OCI-M2 (cell line): ENCODE measurements around the gene SETD7.

Experiments
- DNase-seq: peaks from one replicate; lab custom pipeline; 2025; ENCODE audit not compliant: unreplicated experiment; lab: John Stamatoyannopoulos, UW

The SETD7 gene

DNA sequence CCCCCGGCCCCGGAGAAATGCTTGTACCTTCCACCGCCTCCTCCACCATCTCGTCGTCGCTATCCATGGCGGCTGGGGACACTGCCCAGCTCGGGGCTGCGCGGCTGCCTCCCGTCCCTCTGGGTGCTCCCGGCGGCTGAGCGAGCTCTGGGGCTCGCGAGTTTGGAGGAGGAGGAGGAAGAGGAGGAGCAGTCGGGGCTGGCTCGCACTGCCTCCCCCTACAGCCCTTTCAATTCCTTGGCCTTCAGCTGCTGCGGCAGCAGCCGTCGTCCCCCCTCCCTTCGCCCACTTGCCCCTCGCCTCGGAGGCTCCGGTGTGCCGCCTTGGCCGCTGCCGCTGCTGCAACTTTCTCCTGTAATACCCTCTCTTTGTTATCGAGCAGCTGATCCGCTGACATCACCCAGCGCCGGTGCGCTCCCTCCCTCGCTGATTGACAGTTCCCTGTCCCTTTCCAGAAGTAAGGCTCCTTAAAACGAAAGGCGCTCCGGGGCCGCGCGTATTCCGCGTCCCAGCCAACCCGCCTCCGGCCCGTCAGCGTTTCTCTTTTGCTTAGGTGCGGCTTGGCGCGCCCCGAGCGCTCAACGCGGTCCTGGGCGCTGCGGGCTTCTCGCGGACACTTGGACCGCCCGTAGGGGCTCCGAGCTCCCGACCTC lies at the start of gene SETD7:
Gene SETD7 (minus strand): TSS at position 149 of the 653 bp plus-strand sequence. CDS start 82 bp downstream, at position 67.
- peak; percentile 13 for DNase-seq

DNA sequence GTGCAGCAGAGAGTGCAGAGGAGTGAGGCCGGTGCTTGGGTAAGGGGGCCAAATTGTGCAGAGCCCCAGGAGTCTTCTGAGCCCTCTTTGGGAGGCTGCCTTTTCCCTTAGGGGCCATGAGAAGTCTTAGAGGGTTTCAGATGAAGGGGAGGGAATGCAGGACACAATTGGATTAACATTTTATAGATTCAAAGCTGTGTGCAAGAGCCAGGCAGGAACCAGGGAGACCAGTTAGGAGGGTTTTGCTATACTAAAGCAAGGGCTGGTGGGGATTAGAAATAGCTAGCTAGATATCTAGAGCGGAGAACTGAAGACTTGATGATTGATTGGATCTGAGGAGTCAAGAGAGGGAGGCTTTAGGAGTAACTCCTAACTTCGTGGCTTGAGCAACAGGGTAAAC lies 49.5 kb upstream of the SETD7 start:
- DNase-seq = no peak

DNA sequence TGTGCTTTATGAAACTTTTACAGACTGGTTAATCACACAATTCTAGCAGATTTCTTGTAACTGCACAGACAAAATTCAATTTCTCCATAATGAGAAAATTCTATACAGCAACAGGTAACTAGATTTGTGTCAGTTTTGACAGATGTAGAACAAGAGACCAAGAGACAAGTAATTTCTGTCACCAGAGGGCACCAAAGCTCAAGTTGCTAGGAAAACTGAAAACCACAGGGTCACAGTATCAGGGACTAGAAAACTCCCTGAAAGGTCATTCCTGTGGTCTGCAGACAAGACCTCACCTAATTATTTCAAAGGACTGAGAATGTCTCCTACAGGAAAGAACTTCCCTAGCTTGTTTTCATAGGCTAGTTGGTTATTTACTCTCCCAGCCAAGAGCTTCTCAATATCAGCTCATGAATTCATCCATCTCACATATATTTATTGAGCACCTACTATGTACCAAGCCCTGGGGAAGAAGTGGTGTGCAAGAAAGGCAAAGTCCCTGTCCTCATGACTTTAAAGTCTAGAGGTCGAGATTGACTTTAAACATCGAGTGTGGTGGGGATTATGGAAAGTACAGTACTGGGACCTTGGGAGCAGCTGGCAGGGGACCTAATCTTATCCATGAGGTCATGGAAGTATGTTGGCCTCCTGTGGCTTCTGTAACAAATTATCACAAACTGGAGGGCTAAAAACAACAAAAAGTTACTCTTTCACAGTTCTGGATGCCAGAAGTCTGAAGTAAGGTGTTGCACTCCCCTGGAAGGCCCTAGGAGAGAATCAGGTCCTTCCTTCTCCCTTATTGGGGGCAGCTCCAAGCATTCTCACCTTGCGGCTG lies 47.8 kb upstream of the SETD7 start:
- DNase-seq = peak; percentile 46

DNA sequence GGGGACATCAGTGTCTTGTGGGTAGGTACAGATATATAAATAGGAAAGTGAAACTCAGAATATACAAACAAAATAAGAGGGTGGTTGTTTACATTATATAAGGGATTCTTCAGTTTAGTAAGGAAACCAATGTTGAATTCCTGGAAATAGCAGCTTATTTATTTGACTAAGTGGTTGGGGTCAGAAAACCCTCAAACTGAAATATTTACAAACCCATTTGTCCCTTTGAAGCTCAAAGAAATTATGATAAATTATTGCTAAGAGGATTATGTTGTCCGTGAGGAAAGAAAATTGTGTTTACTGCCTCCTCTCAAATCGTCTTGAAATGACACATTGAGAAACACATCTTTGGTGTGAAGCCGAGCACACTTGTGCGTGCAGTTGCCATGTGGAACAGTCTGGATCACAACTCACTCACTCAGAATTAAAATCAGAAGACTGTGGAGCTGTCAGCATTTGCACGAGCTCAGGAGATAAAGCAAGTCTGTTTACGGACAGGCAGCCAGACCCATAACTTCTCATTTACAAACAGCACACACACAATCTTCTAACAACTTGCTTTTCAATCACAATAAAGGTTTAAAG lies 46.8 kb upstream of the SETD7 start:
- no peak for DNase-seq

DNA sequence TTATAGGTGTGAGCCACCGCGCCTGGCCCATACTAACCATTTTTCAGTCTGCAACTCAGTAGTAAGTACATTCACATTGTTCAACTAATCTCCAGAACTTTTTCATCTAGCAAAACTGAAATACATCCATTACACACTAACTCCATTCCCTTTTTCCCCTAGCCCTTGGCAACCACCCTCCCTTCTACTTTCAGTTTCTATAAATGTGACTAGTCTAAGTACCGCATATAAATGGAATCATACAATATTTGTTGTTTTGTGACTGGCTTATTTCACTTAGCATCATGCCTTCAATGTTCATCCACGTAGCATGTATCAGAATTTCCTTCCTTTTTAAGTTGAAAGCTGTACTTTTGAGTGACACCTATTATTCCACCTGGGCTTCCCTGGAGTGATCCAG lies 44.6 kb upstream of the SETD7 start:
- no peak for DNase-seq

DNA sequence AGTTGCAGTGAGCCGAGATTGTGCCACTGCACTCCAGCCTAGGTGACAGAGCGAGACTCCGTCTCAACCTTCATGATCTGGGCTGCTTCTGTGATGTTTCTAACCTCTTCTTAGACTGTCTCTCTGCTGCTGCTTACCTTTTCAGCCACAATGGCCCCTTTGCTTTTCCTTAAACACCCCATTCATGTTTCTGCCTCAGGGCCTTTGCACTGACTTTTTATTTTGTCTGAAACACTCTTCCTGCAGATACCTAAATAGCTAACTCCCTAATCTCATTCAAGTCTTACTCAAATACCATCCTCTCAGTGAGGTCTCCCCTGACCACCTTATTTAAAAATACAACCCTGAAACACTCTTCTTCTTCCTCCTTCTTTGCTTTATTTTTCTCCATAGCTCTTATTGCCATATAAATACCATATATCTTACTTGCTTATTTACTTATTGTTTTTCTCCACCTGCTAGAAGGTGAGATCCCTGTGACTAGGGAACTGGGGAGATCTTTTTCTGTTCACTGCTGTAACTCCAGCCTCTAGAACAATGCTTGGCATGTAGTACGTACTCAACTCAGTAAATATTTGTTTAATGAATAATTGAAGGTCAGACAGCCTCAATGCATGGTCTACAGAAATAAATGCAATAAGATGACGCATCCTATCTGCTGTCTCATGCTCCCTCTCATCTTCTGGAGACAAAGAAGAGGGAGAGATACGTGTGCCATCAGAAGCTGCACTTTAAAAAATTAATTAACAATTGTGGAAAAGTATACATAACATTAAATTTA lies 43.8 kb upstream of the SETD7 start:
- DNase-seq = no peak

DNA sequence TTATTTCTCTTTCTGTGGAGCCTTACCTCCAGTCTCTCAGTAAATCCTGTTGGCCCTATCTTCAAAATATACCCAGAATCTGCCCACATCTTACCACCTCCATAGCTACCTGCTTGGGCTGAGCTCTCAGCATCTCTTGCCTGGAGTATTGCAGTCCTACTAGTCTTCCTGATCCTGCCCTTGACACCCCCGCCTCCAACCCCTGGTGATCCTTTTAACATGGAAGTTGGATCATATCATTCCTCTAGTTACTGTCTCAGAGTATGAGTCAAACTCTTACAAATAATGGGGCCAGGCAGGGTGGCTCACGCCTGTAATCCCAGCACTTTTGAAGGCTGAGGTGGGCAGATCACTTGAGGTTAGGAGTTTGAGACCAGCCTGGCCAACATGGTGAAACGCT lies 43.1 kb upstream of the SETD7 start:
- no peak for DNase-seq

DNA sequence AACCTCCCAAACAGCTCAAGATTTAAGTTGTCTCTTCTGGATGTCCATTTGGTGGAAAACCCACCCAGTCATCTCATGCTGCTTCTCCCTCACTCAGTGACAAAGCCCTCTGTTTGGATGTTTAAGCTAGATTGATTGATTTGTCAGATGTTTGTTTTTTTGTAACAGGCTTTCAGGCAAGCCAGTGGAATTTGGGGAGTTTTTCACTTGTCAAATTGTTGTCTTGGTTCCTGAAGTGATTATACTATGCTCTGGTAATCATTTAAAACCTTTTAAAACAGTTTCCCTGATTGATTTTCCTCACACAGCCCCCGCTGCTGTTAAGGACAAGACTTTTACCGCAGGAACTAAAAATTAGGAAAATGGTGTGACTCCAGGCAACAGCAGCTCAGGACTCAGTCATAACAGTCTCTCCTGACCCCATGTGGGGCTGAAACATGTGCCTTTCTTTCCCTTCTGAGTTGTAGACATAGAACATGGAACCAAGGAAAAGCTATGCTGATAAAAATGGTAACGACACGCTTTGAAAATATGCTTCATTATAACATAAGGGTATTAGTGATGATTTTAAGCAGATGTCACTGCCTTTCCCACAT lies 40.8 kb upstream of the SETD7 start:
- no peak for DNase-seq

DNA sequence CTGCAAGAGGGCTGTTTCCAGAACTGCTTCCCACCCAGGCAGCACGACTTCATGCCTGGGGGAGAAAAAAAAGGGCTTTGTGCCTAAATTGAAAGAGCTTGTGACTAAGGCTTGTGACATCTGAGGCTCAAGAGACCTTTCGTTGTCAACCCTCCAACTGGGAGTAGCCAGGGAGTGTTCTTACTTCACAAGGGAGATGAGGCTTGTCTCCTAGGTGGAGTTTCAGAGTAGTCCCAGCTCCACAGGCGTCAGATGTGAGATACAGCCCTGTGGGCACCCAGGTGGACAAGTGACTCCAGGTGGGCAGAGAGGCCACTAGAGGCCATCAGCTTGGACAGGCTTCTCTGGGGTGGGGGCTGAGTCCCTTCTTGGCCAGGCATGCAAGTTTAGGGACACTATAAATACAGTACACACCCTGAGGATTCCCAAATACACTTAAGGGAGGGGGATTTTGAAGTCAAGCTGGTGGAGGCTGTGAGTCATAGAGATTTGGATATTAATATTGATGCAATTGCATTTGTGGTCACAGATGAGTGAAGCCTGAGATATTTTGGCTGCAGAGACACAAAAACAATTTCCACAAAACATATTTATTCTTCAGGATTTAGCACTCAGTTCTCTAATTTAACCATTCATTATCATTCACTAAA lies 40.1 kb upstream of the SETD7 start:
- no peak for DNase-seq

DNA sequence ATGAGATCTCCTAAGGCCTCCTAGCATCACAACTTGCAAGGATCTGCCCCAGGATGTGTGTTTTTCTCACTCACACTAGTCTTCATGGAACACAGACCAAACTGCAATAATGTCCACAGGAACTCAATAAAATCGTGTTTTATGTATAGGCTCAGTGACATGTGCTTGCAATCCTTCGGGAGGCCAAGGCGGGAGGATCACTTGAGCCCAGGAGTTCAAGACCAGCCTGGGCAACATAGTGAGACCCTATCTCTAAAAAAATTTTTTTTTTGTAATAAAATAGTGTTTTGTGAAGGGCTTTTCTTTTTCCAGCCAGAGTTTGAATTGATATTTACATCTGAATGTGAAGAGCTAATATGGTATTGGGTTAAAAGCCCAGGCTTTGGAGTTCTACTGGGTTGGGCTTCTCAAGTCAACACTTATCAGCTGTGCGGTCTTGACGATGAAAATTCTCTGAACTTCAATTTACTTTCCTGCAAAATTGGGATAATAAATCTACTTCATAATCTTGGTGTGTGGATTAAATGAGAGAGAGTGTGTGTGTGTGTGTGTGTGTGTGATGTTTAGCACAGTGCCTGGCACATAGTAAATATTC lies 38.7 kb upstream of the SETD7 start:
- DNase-seq = no peak

DNA sequence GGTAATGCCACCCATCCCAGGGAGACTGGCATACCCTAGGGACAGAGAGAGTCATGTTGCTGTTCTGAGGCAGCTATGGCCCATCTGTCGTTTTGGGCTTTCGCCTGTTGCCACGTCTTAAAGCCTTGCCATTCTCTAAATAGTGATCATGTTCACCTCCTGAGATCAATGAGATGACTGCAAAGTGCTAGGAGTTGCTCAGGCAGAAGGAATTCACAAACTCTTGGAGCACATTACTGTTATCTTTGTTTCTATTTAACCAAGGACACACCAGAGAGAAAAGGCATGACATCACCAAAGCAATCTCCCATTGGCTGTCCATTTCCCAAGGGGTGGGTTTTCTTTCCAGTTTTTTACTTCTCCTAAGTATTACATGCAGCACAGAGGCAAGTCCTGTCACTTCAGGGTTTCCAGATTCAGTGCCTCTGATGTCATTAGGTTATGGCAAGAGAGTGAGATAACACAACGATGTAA lies 37.1 kb upstream of the SETD7 start:
- no peak for DNase-seq

DNA sequence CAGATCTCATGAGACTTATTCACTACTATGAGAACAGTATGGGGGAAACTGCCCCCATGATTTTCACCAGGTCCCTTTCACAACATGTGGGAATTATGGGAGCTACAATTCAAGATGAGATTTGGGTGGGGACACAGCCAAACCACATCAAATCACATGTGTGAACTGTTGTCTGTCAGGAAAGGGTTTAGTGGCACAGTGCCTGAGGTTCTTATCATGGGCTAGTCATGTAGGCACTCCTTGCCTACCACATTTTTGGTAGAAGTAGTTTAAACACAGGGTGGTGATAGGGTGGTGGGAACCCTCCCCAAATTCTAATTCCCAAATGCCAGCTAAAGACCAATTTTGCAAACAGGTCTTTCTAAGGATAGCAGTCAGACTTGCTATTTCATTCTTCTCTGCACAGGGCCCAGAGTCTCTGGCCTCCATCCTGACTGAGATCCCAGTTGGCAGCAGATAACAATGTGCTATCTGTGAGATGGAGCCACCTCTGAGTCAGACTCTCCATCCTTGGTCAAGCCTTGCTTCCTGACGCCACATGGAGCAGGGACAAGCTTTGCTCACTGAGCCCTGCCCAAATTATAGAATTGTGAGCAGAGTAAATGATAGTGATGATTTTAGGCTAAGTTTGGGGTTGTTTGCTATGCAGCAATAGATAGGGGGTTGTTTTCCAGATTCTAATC lies 33.5 kb upstream of the SETD7 start:
- DNase-seq = no peak

DNA sequence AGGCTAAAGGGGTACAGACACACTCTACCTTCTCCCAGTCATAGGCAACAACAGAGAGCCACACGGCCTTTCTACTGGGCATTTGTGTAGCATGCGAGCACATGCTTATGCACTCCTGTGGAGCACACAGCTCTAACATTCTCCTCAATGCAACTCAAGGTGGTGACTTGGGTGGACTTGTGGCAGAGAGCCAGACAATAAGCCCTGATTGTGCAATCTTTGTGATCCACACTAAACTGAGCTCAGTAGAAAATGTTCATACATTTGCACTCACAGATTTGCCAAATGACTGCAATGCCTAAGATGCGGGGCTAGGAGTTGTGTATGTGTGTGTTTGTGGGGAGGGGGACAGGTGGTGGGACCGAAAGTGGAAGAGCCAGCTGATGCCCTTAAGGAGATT lies 31.4 kb upstream of the SETD7 start:
- DNase-seq = no peak

DNA sequence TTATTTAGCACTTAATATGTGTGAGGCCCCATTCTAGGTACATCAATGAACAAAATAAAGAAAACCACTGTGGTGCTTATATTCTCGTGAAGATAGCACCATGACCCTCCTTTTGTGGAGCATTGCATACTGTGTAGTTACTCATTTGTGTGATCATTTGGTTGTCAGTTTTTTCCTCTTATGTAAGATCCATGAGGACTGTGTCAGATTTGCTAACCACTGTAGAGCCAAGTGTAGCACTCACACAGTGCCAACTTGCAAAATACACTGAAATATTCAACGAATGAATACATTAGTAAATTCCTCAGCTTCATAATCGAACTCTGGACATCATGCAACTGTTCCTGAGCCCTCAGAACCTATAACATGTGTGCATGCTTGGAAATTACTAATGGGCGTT lies 29.5 kb upstream of the SETD7 start:
- DNase-seq = no peak

DNA sequence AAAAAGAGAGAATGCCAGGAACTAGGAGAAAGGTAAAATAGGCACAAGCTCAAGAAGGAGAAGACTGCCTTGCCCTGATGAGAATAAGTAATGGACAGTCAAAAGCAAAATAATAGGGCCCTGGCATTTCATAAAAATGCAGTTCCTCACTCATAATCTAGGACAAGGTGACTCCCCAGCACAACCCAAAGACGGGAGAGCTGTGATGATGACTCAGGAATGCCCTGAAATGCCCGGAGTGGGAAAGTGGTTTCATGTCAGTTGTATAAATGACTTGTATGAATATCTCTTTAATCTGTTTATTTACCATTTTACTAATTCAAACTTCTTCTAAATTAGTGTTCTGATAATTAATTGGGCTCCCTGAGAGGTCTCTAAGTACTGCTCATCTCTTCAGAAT lies 28.8 kb upstream of the SETD7 start:
- no peak for DNase-seq

DNA sequence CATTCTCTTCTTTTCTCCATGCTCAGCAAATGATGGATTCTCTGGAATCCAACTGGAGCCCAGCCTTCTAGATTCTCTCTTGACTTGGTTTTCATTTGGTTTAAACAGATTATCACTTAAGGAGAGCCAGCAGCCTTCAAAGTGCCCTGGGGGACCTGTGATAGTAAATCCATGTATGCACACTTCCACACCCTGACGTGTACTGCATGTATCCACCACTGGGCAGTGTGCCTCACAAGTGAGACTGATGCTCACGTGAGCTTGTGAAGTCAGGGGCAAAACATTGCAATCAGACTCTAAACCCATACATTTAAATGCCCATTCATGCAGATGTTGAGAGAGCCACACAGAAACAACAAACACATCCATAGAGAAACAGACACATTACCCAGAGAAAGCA lies 28.0 kb upstream of the SETD7 start:
- no peak for DNase-seq

DNA sequence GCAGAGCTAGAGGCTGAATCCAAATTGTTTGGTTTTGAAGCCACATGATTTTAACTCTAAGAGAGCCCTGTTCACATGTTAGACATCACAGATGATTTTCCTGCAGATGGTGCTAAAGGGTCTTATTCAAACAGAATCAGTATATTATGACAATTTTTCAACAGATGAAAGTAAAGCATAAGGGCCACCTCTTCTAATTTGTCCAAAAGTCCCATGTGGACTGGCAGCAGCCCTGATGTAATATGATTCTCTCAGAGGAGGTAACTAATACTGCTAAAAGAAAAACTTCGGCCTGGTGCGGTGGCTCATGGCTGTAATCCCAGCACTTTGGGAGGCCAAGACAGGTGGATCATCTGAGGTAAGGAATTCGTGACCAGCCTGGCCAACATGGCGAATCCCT lies 26.0 kb upstream of the SETD7 start:
- DNase-seq = no peak

DNA sequence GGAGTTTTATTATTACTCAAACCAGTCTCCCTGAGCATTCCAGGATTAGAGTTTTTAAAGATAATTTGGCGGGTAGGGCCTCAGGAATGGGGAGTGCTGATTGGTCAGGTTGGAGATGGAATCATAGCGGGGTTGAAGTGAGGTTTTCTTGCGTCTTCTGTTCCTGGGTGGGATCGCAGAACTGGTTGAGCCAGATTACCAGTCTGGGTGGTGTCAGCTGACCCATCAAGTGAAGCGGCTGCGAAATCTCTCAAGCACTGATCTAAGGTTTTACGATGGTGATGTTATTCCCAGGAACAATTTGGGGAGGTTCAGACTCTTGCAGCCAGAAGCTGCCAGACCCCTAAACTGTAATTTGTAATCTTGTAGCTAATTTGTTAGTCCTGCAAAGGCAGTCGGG lies 25.1 kb upstream of the SETD7 start:
- no peak for DNase-seq

DNA sequence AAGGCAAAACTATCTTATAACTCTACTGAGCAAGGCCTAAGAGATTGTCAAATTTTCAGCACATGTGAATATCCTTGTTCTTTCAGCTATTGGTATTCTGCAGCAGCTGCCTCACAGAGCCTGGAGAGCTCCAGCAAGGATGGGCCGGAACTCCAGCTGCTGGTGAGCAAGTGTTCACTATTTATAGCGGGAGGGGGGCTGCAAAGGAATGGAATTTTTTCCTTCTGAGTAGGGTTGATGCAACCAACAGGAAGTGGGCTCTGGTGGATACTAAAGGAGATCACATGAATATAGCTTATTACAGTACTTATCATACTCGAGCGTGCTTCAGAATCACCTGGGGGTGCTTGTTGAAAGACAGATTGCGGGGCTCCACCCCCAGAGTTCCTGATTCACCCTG lies 20.2 kb upstream of the SETD7 start:
- no peak for DNase-seq

DNA sequence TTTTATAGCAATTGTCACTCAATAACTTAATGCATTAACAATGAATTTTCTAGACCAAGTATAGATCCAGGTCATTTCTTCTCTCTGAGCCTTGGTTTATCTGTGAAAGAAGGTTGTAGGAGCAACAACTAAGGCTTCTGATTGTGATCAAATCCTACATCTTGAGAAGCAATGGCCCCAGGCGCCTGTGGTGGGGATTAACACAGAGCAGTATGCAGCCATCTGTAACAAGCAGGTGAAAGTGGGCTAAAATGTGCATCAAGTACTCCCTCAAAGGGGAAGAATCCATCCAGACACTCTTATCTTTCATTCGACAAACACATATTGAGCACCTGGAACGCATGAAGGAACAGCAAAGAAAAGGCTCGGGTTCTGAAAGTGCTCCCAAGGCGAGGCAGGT lies 19.1 kb upstream of the SETD7 start:
- no peak for DNase-seq
